Tibial artery (tissue), 4 donors: Measurements from ENCODE around the gene GRIK2.

Source experiments
- DNase-seq, 2 donors: peaks; one replicate each; pipeline ENCODE4 v3.0.0-alpha.2; 2019
- H3K27ac ChIP-seq, 2 donors: fragments of 200-600 bp; sonication (generic) in 1 of 2; 1 replicate in 1 of 2; 2 replicates in 1 of 2; pipeline ENCODE4 v1.5.1; 2018 to 2019; ENCODE audit warnings: mild to moderate bottlenecking in 1 of 2
- H3K27me3 ChIP-seq, 2 donors: fragments of 200-600 bp; sonication (generic) in 1 of 2; one replicate each; pipeline versions ENCODE4 v1.5.1 to v1.6.0; 2016 to 2019
- H3K36me3 ChIP-seq, 3 donors: fragments of 200-600 bp; sonication (generic) in 2 of 3; one replicate each; pipeline ENCODE4 v1.5.1; 2016 to 2019; ENCODE audit warnings: mild to moderate bottlenecking in 2 of 3
- H3K4me1 ChIP-seq, 4 donors: fragments of 200-600 bp; sonication (generic) in 2 of 4; 1 replicate in 3 of 4; 2 replicates in 1 of 4; pipeline ENCODE4 v1.5.1; 2016 to 2019
- H3K4me3 ChIP-seq, 2 donors: fragments of 200-600 bp; sonication (generic) in 1 of 2; 1 replicate in 1 of 2; 2 replicates in 1 of 2; pipeline ENCODE4 v1.5.1; 2018 to 2019; ENCODE audit warnings: mild to moderate bottlenecking in 2 of 2
- H3K9me3 ChIP-seq, 3 donors: fragments of 200-600 bp; sonication (generic) in 1 of 3; one replicate each; pipeline ENCODE4 v1.5.1; 2016 to 2019
- CTCF ChIP-seq, 2 experiments: fragments of 200-600 bp in 1 of 2; fragments of 450-650 bp in 1 of 2; IDR thresholded peaks; one replicate each; pipeline ENCODE4 v1.5.1; 2017 to 2019; ENCODE audit warnings: antibody characterized with exemption in 2 of 2, mild to moderate bottlenecking in 1 of 2, moderate library complexity in 1 of 2
- intact Hi-C: fragments of 100-400 bp; cut with DNase I; formaldehyde crosslinking; loops from one replicate; pipeline ENCODE4 v1.15.0; 2023; ENCODE audit warnings: low total_unique reads

Gene GRIK2

GRCh38 chr6:101879782-101880181 is 486.3 kb downstream of the GRIK2 start:
- Histone ChIP-seq H3K4me1 (peaks cover 0 to 4% (median 0%) of the 10 kb centered on the region in 4 donors), H3K27ac (no peak overlapping the region), H3K4me3 (no peak overlapping the region), H3K27me3 (no peaks in the 10 kb centered on the region), H3K9me3 (no peaks in the 10 kb centered on the region), H3K36me3 (no peaks in the 10 kb centered on the region)
- no peak for TF ChIP-seq CTCF (IDR thresholded peaks at IDR 0.05)
- intact Hi-C loops: no loop called here
- no peak for DNase-seq

- no peaks in the 10 kb centered on the region for H3K9me3 ChIP-seq
- intact Hi-C loops: no loop called here
- H3K36me3 ChIP-seq: no peaks in the 10 kb centered on the region
- no peak for TF ChIP-seq CTCF (IDR thresholded peaks at IDR 0.05)
- H3K27ac ChIP-seq: no peak overlapping the region
- no peak for DNase-seq
- no peaks in the 10 kb centered on the region for H3K27me3 ChIP-seq
- no peak overlapping the region for H3K4me3 ChIP-seq
- H3K4me1 ChIP-seq: peaks cover 0 to 4% (median 0%) of the 10 kb centered on the region in 4 donors
These were observed 490.0 kb downstream of the GRIK2 start for GRCh38 chr6:101883505-101883904.

GRCh38 chr6:101887532-101887931 is 494.0 kb downstream of the GRIK2 start:
- Histone ChIP-seq H3K4me1 (peaks cover 0 to 4% (median 0%) of the 10 kb centered on the region in 4 donors), H3K4me3 (no peak overlapping the region), H3K36me3 (no peaks in the 10 kb centered on the region), H3K9me3 (no peaks in the 10 kb centered on the region), H3K27ac (no peak overlapping the region), H3K27me3 (no peaks in the 10 kb centered on the region)
- no peak for DNase-seq
- TF ChIP-seq CTCF (IDR thresholded peaks at IDR 0.05): no peak
- intact Hi-C loops: no loop called here

- Histone ChIP-seq H3K36me3 (no peaks in the 10 kb centered on the region), H3K9me3 (no peaks in the 10 kb centered on the region), H3K4me3 (no peak overlapping the region), H3K4me1 (no peaks in the 10 kb centered on the region), H3K27me3 (no peaks in the 10 kb centered on the region), H3K27ac (no peak overlapping the region)
- DNase-seq: no peak
- intact Hi-C loops: no loop called here
- TF ChIP-seq CTCF (IDR thresholded peaks at IDR 0.05): no peak
These were observed 514.1 kb downstream of the GRIK2 start for GRCh38 chr6:101907356-101908217.

GRCh38 chr6:101909366-101909765 is 515.9 kb downstream of the GRIK2 start:
- H3K27ac ChIP-seq: no peak overlapping the region
- no peaks in the 10 kb centered on the region for H3K9me3 ChIP-seq
- TF ChIP-seq CTCF (IDR thresholded peaks at IDR 0.05): no peak
- no peaks in the 10 kb centered on the region for H3K27me3 ChIP-seq
- no peaks in the 10 kb centered on the region for H3K4me1 ChIP-seq
- intact Hi-C loops: no loop called here
- no peak for DNase-seq
- no peaks in the 10 kb centered on the region for H3K36me3 ChIP-seq
- H3K4me3 ChIP-seq: no peak overlapping the region
